ENCODE results near the gene FAM209B.

- TF ChIP-seq CTCF (IDR thresholded peaks at IDR 0.05) (no peak), EZH2 (IDR thresholded peaks at IDR 0.05; ENCODE audit: borderline replicate concordance, insufficient read depth, low read depth, low read length, poor library complexity, severe bottlenecking) (no peak)
These were observed 16.4 kb upstream of the FAM209B start for GRCh38 chr20:56516631-56517030.

Measured in B cell (primary cell).